ENCODE data around the gene ARSA. TPM values are rescaled to one million over a fixed set of nuclear protein-coding genes. Genes with fewer than 3 reads are reported as not detected.

The ARSA gene
- polyA plus RNA-seq, 2 of the 4 experiments (the other 2 are of a cell fraction) = 7.7 to 19.5 TPM

DNA sequence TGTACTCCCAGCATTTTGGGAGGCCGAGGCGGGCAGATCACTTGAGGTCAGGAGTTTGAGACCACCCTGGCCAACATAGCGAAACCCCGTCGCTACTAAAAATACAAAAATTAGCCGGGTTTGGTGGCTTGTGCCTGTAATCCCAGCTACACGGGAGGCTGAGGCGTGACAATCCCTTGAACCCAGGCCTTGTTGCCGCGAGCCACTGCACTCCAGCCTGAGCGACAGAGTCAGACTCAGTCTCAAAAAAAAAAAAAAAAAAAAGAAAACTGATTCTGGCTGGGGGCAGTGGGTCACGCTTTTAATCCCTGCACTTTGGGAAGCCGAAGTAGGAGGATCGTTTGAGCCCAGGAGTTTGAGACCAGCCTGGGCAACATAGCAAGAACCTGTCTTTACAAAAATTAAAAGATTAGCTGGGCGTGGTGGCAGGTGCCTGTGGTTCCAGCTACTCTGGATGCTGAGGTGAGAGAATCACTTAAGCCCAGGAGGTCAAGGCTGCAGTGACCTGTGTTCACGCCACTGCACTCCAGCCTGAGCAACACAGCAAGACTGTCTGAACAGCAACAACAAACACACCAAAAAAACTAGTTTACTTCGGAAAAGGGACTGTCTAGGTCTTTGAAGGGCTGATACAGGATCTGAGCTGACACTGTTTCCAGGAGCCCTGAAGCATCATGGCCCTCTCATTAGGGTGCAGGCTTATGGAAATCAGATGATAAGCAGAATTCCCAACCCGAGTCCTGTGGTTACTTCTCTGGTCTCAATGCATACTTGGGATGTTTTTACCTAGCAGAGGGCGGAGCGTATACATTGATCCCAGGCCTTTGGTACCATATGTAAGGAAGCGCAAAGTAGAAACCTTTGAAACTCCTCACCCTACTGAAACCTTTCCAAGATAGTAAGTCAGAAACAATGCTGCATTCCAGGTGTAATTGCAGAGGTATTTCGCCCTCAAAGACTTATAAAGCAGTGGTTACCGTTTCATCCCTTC, 43.6 kb downstream of the ARSA start:
- Histone ChIP-seq H3K4me3 (peak overlapping the region; percentile 88; the same call in 1 of the 3 replicates), H3K9me3 (no peaks in the 10 kb centered on the region), H3K4me1 (peaks cover 12% of the 10 kb centered on the region; the same call in 1 of the 3 replicates), H3K27ac (no peak overlapping the region; a peak in 1 of 6 replicates), H3K4me2 (peak overlapping the region; percentile 98)
- no peak for TF ChIP-seq HOXA7 (CRISPR knock-in tag; IDR thresholded peaks at IDR 0.05)
- TF ChIP-seq, protein P1, sequence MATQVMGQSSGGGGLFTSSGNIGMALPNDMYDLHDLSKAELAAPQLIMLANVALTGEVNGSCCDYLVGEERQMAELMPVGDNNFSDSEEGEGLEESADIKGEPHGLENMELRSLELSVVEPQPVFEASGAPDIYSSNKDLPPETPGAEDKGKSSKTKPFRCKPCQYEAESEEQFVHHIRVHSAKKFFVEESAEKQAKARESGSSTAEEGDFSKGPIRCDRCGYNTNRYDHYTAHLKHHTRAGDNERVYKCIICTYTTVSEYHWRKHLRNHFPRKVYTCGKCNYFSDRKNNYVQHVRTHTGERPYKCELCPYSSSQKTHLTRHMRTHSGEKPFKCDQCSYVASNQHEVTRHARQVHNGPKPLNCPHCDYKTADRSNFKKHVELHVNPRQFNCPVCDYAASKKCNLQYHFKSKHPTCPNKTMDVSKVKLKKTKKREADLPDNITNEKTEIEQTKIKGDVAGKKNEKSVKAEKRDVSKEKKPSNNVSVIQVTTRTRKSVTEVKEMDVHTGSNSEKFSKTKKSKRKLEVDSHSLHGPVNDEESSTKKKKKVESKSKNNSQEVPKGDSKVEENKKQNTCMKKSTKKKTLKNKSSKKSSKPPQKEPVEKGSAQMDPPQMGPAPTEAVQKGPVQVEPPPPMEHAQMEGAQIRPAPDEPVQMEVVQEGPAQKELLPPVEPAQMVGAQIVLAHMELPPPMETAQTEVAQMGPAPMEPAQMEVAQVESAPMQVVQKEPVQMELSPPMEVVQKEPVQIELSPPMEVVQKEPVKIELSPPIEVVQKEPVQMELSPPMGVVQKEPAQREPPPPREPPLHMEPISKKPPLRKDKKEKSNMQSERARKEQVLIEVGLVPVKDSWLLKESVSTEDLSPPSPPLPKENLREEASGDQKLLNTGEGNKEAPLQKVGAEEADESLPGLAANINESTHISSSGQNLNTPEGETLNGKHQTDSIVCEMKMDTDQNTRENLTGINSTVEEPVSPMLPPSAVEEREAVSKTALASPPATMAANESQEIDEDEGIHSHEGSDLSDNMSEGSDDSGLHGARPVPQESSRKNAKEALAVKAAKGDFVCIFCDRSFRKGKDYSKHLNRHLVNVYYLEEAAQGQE (IDR thresholded peaks at IDR 0.05) = no peak
- no peak for TF ChIP-seq RAD21 (conservative IDR thresholded peaks at IDR 0.05 in 1 of 2, IDR thresholded peaks at IDR 0.05 in 1 of 2)
- TF ChIP-seq, protein P2, sequence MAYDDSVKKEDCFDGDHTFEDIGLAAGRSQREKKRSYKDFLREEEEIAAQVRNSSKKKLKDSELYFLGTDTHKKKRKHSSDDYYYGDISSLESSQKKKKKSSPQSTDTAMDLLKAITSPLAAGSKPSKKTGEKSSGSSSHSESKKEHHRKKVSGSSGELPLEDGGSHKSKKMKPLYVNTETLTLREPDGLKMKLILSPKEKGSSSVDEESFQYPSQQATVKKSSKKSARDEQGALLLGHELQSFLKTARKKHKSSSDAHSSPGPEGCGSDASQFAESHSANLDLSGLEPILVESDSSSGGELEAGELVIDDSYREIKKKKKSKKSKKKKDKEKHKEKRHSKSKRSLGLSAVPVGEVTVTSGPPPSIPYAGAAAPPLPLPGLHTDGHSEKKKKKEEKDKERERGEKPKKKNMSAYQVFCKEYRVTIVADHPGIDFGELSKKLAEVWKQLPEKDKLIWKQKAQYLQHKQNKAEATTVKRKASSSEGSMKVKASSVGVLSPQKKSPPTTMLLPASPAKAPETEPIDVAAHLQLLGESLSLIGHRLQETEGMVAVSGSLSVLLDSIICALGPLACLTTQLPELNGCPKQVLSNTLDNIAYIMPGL (CRISPR knock-in tag; IDR thresholded peaks at IDR 0.05; ENCODE audit: borderline replicate concordance) = no peak
- TF ChIP-seq HOXB5 (CRISPR knock-in tag; IDR thresholded peaks at IDR 0.05) = no peak
- no peak for TF ChIP-seq SREBF2 (IDR thresholded peaks at IDR 0.05)
- TF ChIP-seq RCOR1 (IDR thresholded peaks at IDR 0.05; ENCODE audit: low read depth, low read length) = no peak
- TF ChIP-seq ESRRA (IDR thresholded peaks at IDR 0.05; ENCODE audit: borderline replicate concordance, low read length) = no peak
- TF ChIP-seq, protein P3, sequence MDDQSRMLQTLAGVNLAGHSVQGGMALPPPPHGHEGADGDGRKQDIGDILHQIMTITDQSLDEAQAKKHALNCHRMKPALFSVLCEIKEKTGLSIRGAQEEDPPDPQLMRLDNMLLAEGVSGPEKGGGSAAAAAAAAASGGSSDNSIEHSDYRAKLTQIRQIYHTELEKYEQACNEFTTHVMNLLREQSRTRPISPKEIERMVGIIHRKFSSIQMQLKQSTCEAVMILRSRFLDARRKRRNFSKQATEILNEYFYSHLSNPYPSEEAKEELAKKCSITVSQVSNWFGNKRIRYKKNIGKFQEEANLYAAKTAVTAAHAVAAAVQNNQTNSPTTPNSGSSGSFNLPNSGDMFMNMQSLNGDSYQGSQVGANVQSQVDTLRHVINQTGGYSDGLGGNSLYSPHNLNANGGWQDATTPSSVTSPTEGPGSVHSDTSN (IDR thresholded peaks at IDR 0.05) = no peak
- TF ChIP-seq CHD4 (IDR thresholded peaks at IDR 0.05; ENCODE audit: borderline replicate concordance) = no peak
- no peak for TF ChIP-seq CBX8 (IDR thresholded peaks at IDR 0.05)
- TF ChIP-seq, protein P4, sequence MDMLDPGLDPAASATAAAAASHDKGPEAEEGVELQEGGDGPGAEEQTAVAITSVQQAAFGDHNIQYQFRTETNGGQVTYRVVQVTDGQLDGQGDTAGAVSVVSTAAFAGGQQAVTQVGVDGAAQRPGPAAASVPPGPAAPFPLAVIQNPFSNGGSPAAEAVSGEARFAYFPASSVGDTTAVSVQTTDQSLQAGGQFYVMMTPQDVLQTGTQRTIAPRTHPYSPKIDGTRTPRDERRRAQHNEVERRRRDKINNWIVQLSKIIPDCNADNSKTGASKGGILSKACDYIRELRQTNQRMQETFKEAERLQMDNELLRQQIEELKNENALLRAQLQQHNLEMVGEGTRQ (IDR thresholded peaks at IDR 0.05) = no peak
- TF ChIP-seq EHMT2 (IDR thresholded peaks at IDR 0.05; ENCODE audit: low read depth) = no peak
- TF ChIP-seq EP300 (IDR thresholded peaks at IDR 0.05) = no peak
- TF ChIP-seq KDM1A (IDR thresholded peaks at IDR 0.05; ENCODE audit: low read depth) = no peak
- TF ChIP-seq TP53 (CRISPR knock-in tag; IDR thresholded peaks at IDR 0.05) = no peak
- TF ChIP-seq POLR2AphosphoS2 (conservative IDR thresholded peaks at IDR 0.05; ENCODE audit: low read length) = no peak
- TF ChIP-seq HOXB13 (CRISPR knock-in tag; IDR thresholded peaks at IDR 0.05; ENCODE audit: low read depth) = no peak
- TF ChIP-seq, protein P5, sequence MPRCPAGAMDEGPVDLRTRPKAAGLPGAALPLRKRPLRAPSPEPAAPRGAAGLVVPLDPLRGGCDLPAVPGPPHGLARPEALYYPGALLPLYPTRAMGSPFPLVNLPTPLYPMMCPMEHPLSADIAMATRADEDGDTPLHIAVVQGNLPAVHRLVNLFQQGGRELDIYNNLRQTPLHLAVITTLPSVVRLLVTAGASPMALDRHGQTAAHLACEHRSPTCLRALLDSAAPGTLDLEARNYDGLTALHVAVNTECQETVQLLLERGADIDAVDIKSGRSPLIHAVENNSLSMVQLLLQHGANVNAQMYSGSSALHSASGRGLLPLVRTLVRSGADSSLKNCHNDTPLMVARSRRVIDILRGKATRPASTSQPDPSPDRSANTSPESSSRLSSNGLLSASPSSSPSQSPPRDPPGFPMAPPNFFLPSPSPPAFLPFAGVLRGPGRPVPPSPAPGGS (IDR thresholded peaks at IDR 0.05) = no peak
- TF ChIP-seq POLR2A (IDR thresholded peaks at IDR 0.05; ENCODE audit: low read length) = no peak
- ATAC-seq (no peak), DNase-seq (ENCODE audit: low read depth in 1 of 2, low spot score in 1 of 2) (no peak), FAIRE-seq (no peak)
- WGBS (ENCODE audit: missing lambda C conversion rate) = 91% methylated on average over 23 of the region's 23 CpGs
- ChIA-PET POLR2A (interaction anchor here (1.7 kb wide), 1 partner anchor 16 kb away, joined by 4 read pairs; no protein-coding TSS in a partner anchor), CTCF (no interaction called here)
